SU-DHL-6 (cell line): ENCODE data around the gene NOS1AP.

Experiments used
- H2AFZ ChIP-seq: fragments of 200-600 bp; sonication (generic); 2 replicates; pipeline ENCODE4 v1.6.1; 2014; ENCODE audit warnings: low read depth, mild to moderate bottlenecking, moderate library complexity, mixed read lengths, antibody characterized with exemption, low read length; ENCODE audit not compliant: severe bottlenecking
- H3F3A ChIP-seq: fragments of 200-600 bp; shearing (Covaris generic); 2 replicates; pipeline ENCODE4 v1.6.0; 2016; ENCODE audit warnings: antibody characterized with exemption, mild to moderate bottlenecking; ENCODE audit not compliant: insufficient read depth
- H3K27ac ChIP-seq: fragments of 200-600 bp; sonication (generic); 2 replicates; pipeline ENCODE4 v1.5.1; 2016; ENCODE audit warnings: low read depth, mild to moderate bottlenecking, low read length, moderate library complexity, mixed read lengths
- H3K27me3 ChIP-seq: fragments of 200-600 bp; sonication (generic), shearing (Covaris generic); 2 replicates; pipeline ENCODE4 v1.6.0; 2014; ENCODE audit warnings: mild to moderate bottlenecking, low read length
- H3K36me3 ChIP-seq: fragments of 200-600 bp; sonication (generic); 2 replicates; pipeline ENCODE4 v1.6.1; 2014; ENCODE audit warnings: mild to moderate bottlenecking, low read length, mixed read lengths
- H3K4me2 ChIP-seq: fragments of 300-600, 200-600 bp; shearing (Covaris generic), sonication (generic); 2 replicates; pipeline ENCODE4 v1.6.0; 2014; ENCODE audit warnings: low read length, low read depth, mild to moderate bottlenecking; ENCODE audit not compliant: poor library complexity, severe bottlenecking
- H3K4me3 ChIP-seq: fragments of 200-600 bp; sonication (generic); 2 replicates; pipeline ENCODE4 v1.5.1; 2014; ENCODE audit warnings: antibody characterized with exemption, low read length, mild to moderate bottlenecking, mixed read lengths; ENCODE audit not compliant: insufficient read depth, poor library complexity, severe bottlenecking
- H3K79me2 ChIP-seq: fragments of 200-600 bp; sonication (generic); 2 replicates; pipeline ENCODE4 v1.6.1; 2014; ENCODE audit warnings: mild to moderate bottlenecking, low read length, moderate library complexity; ENCODE audit not compliant: insufficient read depth
- H3K9ac ChIP-seq: fragments of 200-600 bp; sonication (generic); 2 replicates; pipeline ENCODE4 v1.7.0; 2014; ENCODE audit warnings: mild to moderate bottlenecking, low read length
- H3K9me2 ChIP-seq: fragments of 200-600 bp; sonication (generic); replicated peaks from 2 replicates; pipeline ENCODE4 v1.6.1; 2014; ENCODE audit warnings: low read length; ENCODE audit not compliant: insufficient read depth
- H3K9me3 ChIP-seq: fragments of 200-600 bp; sonication (generic); 2 replicates; pipeline ENCODE4 v1.6.1; 2014; ENCODE audit warnings: low read length, mixed read lengths; ENCODE audit not compliant: insufficient read depth
- H4K20me1 ChIP-seq: fragments of 200-600 bp; sonication (generic); 2 replicates; pipeline ENCODE4 v1.6.1; 2014; ENCODE audit warnings: low read depth, mild to moderate bottlenecking, antibody characterized with exemption, low read length, moderate library complexity, mixed read lengths
- CTCF ChIP-seq: fragments of 200-600 bp; sonication (generic); IDR thresholded peaks from one replicate; pipeline ENCODE4 v1.5.1; 2017; ENCODE audit warnings: antibody characterized with exemption, mild to moderate bottlenecking, low read length, moderate library complexity; ENCODE audit not compliant: insufficient read depth, poor library complexity, severe bottlenecking
- EZH2phosphoT487 ChIP-seq: fragments of 200-600 bp; sonication (generic), shearing (Covaris generic); conservative IDR thresholded peaks from 2 replicates; pipeline ENCODE4 v1.6.1; 2018; ENCODE audit warnings: mild to moderate bottlenecking, antibody characterized with exemption, low read length, moderate library complexity, mixed read lengths

The NOS1AP gene

GRCh38 chr1:162302306-162303003, 233.0 kb downstream of the NOS1AP start:
- no peak for TF ChIP-seq CTCF
- Histone ChIP-seq H3K4me3 (no peak overlapping the region), H3K27ac (no peak overlapping the region), H2AFZ (no peak overlapping the region), H4K20me1 (no peaks in the 10 kb centered on the region), H3K27me3 (no peaks in the 10 kb centered on the region), H3K9ac (no peak overlapping the region), H3K9me2 (no peaks in the 10 kb centered on the region), H3K9me3 (no peaks in the 10 kb centered on the region), H3K79me2 (no peaks in the 10 kb centered on the region), H3K4me2 (no peak overlapping the region), H3F3A (no peaks in the 10 kb centered on the region), H3K36me3 (no peaks in the 10 kb centered on the region)

- no peak overlapping the region for H3K4me2 ChIP-seq
- H3K27me3 ChIP-seq = no peaks in the 10 kb centered on the region
- H3K79me2 ChIP-seq = no peaks in the 10 kb centered on the region
- H3K9ac ChIP-seq = no peak overlapping the region
- no peaks in the 10 kb centered on the region for H3K9me3 ChIP-seq
- no peak for TF ChIP-seq CTCF
- TF ChIP-seq EZH2phosphoT487 = no peak
- H3K36me3 ChIP-seq = no peaks in the 10 kb centered on the region
- no peak overlapping the region for H3K4me3 ChIP-seq
- H3K9me2 ChIP-seq = no peaks in the 10 kb centered on the region
- no peak overlapping the region for H3K27ac ChIP-seq
- no peak overlapping the region for H2AFZ ChIP-seq
- H4K20me1 ChIP-seq = no peaks in the 10 kb centered on the region
- H3F3A ChIP-seq = no peaks in the 10 kb centered on the region
These were observed 233.5 kb downstream of the NOS1AP start for GRCh38 chr1:162303004-162303344.

GRCh38 chr1:162304736-162305135, 235.2 kb downstream of the NOS1AP start:
- Histone ChIP-seq H3K79me2 (no peaks in the 10 kb centered on the region), H3K27me3 (no peaks in the 10 kb centered on the region), H3K9ac (no peak overlapping the region), H3K9me3 (no peaks in the 10 kb centered on the region), H3K27ac (no peak overlapping the region), H3F3A (no peaks in the 10 kb centered on the region), H2AFZ (no peak overlapping the region), H3K4me3 (no peak overlapping the region), H3K4me2 (no peak overlapping the region), H3K36me3 (no peaks in the 10 kb centered on the region), H3K9me2 (no peaks in the 10 kb centered on the region), H4K20me1 (no peaks in the 10 kb centered on the region)
- TF ChIP-seq EZH2phosphoT487 (no peak), CTCF (no peak)
